Activated effector memory CD4-positive, alpha-beta T cell treated with Interleukin-2 at 50 U/mL for 16 hours (primary cell): ENCODE measurements around the gene ANKRD53.
A peak's percentile ranks its signal among the peaks of the same experiment; 100 is the strongest.
"Not testable (repeated sequence)": the region's sequence is repeated elsewhere in the genome, so short reads cannot be mapped to it uniquely, and the experiment has no call there.

Source experiments
- DNase-seq: peaks from one replicate; pipeline ENCODE4 v3.0.0-alpha.2; 2020

Gene ANKRD53

GRCh38 chr2:70992945-70993853 is 14.8 kb downstream of the ANKRD53 start:
- no peak for DNase-seq

GRCh38 chr2:70994009-70994698 is 15.7 kb downstream of the ANKRD53 start:
- peak; percentile 15 for DNase-seq

- DNase-seq = peak; percentile 91
Observed at GRCh38 chr2:70994699-70995425, 16.4 kb downstream of the ANKRD53 start, which contains the start of gene TEX261. TEX261 (minus strand) TSS chr2:70994873; CDS start chr2:70994757, 116 bp downstream.

DNA sequence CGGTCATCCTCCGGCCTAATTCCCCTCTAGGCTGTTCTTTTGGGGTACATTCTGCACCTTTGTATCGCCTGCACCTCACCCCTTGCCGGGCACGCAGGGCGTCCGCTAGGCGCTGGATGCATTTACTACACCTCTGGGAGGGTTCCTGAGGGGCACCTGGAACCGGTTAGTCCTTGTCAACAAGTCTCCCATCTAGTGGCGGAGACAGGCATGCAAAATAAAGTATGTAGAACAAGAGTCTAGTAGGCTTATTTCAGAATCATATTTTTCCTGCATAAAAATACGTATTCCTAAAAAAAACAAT is 16.9 kb downstream of the ANKRD53 start:
- peak; percentile 45 for DNase-seq

DNA sequence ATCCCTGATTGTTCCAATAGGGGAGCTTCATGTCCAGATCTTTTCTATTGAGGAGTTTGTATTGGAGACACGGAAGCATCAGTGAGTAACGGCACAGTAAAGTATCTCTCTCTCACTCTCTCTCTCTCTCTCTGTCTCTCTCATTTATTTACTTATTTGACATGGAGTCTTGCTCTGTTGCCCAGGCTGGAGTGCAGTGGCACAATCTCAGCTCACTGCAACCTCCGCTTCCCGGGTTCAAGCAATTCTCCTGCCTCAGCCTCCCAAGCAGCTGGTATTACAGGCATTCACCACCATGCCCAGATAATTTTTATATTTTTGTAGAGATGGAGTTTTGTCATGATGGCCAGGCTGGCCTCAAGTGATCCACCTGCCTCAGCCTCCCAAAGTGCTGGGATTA is 20.5 kb downstream of the ANKRD53 start:
- not testable (repeated sequence) for DNase-seq

GRCh38 chr2:70999362-70999761 is 20.9 kb downstream of the ANKRD53 start:
- DNase-seq = no peak

DNA sequence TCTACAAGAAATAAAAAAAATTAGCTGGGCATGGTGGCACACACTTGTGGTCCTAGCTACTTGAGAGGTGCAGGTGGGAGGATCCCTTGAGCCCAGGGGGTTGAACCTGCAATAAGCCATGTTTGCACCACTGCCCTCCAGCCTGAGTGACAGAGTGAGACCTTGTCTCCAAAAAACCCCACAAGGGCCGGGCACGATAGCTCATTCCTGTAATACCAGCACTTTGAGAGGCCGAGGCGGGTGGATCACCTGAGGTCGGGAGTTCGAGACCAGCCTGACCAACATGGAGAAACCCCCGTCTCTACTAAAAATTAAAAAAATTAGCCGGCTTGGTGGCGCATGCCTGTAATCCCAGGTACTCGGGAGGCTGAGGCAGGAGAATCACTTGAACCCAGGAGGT is 21.5 kb downstream of the ANKRD53 start:
- not testable (repeated sequence) for DNase-seq

GRCh38 chr2:71000780-71001591 is 22.6 kb downstream of the ANKRD53 start:
- DNase-seq = peak; percentile 70

DNA sequence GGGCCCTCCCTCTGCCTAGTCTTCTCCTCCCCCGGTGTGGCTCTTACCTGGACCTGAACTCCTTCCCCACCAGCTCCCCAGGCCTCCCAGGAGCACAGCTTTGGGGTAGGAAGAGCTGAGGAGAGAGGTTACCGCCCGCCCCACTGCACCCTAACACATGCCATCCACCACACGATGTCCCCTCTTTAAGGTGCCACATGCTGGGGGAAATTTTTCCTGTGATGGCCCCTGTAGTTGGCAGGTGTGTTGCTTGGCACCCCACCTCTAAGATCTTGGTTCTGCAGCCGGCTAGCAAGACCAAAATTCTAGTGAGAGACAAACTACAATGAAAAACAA is 23.1 kb downstream of the ANKRD53 start:
- DNase-seq = no peak

DNA sequence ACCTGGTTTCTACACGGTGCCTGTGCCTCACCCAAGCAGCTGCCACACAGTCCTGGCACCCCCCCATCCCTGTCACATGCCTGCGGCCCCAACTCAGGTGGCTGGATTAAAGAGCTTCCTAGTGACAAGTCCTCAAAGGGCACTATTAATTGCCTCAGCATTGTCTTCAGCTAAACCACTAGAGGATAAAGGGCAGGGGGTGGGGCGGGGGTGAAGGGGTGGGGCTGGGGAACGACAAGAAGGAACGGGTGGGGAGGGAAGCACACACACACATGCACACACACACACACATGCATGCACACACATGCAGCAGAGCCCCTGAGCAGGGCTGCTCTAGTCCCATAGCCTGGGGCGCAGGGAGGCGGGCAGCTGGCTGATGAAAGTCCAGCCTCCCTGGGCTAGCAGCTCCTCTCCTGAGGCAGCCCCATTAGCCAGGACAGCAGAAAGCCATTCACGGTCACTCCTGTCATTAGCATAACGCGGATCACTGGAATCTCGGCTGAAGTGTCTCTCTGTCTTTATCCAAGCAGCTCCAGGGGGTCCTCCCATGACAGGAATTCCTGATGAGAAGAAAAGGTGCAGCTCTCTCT is 23.6 kb downstream of the ANKRD53 start:
- DNase-seq = no peak

DNA sequence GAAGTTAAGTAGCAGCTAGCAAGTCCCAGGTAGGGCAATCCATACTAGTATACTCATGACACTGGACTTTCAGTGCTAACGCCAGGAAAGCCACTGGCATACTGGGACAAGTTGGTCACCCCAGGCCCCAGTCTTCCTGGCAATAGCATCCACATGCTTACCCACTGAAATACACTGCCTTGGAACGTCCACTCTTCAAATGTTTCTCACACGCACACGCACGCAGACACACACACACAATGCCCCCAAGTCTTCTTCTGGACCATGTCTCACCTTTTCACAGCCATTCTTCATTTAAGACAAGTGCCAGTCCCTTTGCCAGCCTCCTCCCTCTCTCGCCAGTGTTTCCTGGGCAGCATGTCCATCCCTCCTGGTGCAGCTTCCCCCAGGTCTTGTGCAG is 25.0 kb downstream of the ANKRD53 start:
- no peak for DNase-seq

GRCh38 chr2:71003966-71004755 is 25.7 kb downstream of the ANKRD53 start:
- no peak for DNase-seq

DNA sequence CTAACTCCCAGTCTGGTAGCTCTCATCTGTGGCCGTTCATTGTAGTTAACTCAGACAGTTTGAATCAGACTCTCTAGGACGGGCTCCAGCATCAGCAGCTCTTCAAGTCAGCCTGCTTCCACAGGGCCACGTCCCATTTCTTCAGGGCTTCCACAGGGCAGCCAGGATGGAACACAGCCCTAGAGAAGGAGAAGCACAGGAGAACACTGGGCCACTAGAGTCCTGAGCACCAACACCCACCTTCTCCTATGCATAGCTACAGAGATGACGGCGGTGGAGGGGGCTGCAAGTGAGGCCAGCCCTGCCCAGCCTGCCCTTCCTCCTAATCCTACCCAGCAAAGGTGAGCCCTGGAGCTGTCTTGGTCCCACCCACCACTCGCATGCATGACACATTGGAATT is 26.4 kb downstream of the ANKRD53 start:
- no peak for DNase-seq

- no peak for DNase-seq
Observed at GRCh38 chr2:71005271-71006202, 27.1 kb downstream of the ANKRD53 start.

DNA sequence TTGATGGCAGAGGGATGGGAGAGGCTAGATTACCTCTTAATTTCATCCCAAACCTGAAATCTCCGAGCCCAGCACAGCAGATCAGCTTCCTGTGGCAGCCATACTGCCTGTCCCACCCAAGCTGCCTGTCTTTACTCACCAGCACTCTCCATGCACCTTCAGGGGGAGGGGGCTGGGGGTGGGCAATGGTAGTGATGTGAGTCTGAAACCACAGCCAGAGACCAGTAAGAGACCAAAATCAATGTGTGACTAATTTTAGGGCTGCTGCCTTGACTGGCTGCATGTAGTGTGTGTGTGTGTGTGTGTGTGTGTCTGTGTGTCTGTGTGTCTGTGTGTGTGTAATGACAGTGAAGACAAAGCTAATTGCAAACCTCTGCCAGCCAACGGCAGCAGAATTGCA is 27.9 kb downstream of the ANKRD53 start:
- no peak for DNase-seq

DNA sequence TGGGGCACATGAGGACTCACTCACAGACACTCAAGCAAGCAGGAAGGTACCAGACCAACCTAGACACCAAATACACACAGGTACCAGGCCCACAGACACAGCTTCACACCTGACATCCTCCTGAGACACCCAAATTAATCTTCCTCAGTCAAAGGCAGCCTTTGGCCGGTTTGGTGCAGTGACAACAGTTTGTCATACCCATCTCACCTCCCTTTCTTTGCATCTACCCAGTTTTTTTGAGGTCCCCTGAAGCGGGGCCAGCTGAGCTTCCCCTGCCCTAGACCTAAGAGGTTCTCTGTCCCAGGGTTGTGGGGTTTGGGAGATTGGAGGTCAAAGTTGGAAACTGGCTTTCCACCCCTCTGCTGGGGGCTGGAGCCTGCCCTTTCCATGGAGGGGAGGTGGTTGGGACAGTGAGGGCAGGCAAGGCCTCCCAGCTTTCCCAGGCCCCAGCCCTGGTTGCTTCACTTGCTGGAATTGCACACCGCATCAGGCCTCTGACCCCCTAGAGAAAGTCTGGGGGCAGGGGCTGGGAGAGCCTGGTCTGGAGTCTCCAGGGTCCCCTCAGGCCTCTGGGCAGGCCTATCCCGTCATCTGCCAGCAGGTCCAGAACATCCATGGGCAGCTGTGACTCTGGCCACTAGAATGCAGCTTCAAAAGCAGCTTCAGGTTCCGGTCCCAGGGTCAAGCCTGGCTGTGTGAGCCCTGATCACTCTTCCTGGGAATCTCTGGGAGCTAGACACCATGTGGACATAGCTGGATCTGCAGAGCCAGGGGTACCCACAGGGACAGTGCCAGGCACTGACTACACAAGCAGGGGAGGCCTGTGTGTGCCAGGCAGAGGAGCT is 28.7 kb downstream of the ANKRD53 start:
- no peak for DNase-seq

GRCh38 chr2:71008342-71008741 is 29.9 kb downstream of the ANKRD53 start:
- no peak for DNase-seq

DNA sequence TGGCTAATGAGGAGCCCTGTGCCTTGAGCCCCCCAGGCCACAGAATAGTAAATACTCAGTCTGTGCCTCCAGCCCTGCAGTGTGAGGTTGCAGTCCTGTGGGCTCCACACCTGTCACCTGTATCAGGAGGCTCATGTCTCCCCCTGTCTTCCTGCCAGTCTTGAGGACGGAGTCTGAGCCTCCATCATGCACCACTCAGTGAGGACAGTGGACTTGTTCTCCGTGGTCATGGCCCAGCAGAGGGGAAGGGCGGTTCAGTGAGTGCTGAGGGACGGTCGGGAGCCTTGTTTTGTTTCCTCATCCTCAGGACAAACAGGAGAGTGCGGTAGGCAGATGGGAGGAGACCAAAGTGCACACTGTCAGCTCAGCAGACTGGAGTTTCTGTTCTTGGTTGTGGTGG is 33.4 kb downstream of the ANKRD53 start:
- not testable (repeated sequence) for DNase-seq

DNA sequence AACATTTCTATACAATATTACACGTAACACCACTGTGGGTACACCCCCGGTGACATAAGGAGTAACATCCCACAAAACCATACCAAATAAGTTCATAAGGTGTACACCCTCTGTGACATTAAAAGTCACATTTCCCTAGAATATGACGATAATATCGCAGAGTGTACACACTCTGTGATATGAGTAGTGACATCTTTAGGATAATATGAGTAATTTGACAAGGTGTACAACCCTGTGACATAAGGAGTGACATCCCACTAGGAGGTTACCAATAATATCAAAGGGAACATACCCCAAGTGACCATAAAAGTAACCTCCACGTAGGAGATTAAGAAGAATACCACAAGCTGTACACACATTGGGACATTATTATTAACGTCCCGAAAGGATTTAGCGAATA is 40.2 kb downstream of the ANKRD53 start:
- no peak for DNase-seq
